ENCODE results near the gene NTRK1. TPM values are rescaled to one million over a fixed set of nuclear protein-coding genes. Genes with fewer than 3 reads are reported as not detected.

NTRK1 gene
- total RNA-seq, 1 experiment from 2014 or later = 0.24 TPM

DNA sequence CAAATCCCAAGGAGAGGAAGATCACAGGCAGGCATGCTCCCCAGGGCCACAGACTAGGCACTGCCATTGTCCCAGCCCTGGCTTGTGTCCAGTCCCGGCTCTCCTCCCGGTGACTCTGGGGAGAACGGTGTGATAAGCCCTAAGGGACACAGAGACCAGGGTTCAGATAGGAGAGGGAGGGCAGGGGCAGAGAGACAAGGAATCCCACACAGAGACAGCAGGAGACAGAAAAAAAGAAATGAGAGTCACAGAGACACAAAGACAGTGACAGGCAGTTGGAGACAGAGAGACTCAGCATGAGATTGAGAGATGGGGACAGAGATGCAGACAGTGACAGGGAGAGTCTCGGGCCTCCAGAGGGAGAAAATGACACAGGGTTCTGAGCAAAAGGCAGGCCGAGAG, 2.1 kb upstream of the NTRK1 start:
- Histone ChIP-seq H3K4me2 (ENCODE audit: insufficient read depth, insufficient read length, low read length) (peak overlapping the region; percentile 94), H3K79me2 (ENCODE audit: insufficient read depth, low read length) (no peaks in the 10 kb centered on the region), H3K9me3 (ENCODE audit: control insufficient read depth, low read depth, low read length) (no peaks in the 10 kb centered on the region), H3K23ac (ENCODE audit: insufficient read length, low read depth, low read length) (no peak overlapping the region), H4K20me1 (ENCODE audit: control insufficient read depth, insufficient read depth, insufficient read length) (no peaks in the 10 kb centered on the region), H3K56ac (ENCODE audit: insufficient read length, low read depth, low read length) (no peak overlapping the region), H3K79me1 (ENCODE audit: insufficient read depth, low read depth, low read length, poor library complexity, severe bottlenecking) (no peaks in the 10 kb centered on the region), H3T11ph (ENCODE audit: low read length) (no peak overlapping the region), H3K14ac (ENCODE audit: insufficient read depth, low read length) (no peak overlapping the region), H2BK12ac (ENCODE audit: insufficient read length, low read depth, low read length) (no peak overlapping the region), H3K18ac (ENCODE audit: insufficient read length, low read depth, low read length) (no peak overlapping the region), H4K91ac (ENCODE audit: insufficient read length, low read depth, low read length) (no peak overlapping the region), H2BK120ac (ENCODE audit: low read depth, low read length, poor library complexity, severe bottlenecking) (no peak overlapping the region), H2BK5ac (ENCODE audit: insufficient read length, low read length) (no peak overlapping the region), H4K8ac (replicated peaks; ENCODE audit: insufficient read length, low read depth, low read length) (no peak overlapping the region), H3K27me3 (ENCODE audit: insufficient read depth, low read length) (peaks cover 71% of the 10 kb centered on the region), H3K27ac (ENCODE audit: insufficient read length, low read depth, low read length) (no peak overlapping the region), H3K4me1 (ENCODE audit: insufficient read depth, low read length) (no peaks in the 10 kb centered on the region), H2BK15ac (ENCODE audit: low read depth, low read length) (no peak overlapping the region), H2AFZ (ENCODE audit: low read length) (no peak overlapping the region), H3K23me2 (ENCODE audit: insufficient read length, low read depth, low read length, poor library complexity, severe bottlenecking) (peaks cover 13% of the 10 kb centered on the region), H4K5ac (ENCODE audit: insufficient read length, low read depth, low read length) (no peak overlapping the region), H3K4ac (ENCODE audit: low read depth, low read length) (no peak overlapping the region), H2BK20ac (ENCODE audit: low read depth, low read length, poor library complexity, severe bottlenecking) (no peak overlapping the region), H2AK5ac (ENCODE audit: insufficient read length, low read length) (no peak overlapping the region), H3K9ac (ENCODE audit: extremely low read depth, insufficient read length, low read length) (no peak overlapping the region)
- no peaks in the 10 kb centered on the region for H3K36me3 Mint-ChIP-seq (ENCODE audit: insufficient read depth in 1 of 3, low read depth in 3 of 3)
- H3K27ac Mint-ChIP-seq = no peak overlapping the region
- peaks cover 97% of the 10 kb centered on the region for H3K27me3 Mint-ChIP-seq (ENCODE audit: low read depth)
- H3K9me3 Mint-ChIP-seq = no peaks in the 10 kb centered on the region; a peak in 1 of 5 replicates
- no peak for DNase-seq
- H3K4me3 Mint-ChIP-seq = peak overlapping the region; percentile 25 to 77; a peak in 4 of 5 replicates
- peaks cover 6 to 32% of the 10 kb centered on the region in 2 experiments for H3K4me1 Mint-ChIP-seq
- WGBS (ENCODE audit: extremely low coverage, insufficient read length, low lambda C conversion rate) = no CpG with 5 or more reads among the region's 5 CpGs
- TF ChIP-seq, protein P1, sequence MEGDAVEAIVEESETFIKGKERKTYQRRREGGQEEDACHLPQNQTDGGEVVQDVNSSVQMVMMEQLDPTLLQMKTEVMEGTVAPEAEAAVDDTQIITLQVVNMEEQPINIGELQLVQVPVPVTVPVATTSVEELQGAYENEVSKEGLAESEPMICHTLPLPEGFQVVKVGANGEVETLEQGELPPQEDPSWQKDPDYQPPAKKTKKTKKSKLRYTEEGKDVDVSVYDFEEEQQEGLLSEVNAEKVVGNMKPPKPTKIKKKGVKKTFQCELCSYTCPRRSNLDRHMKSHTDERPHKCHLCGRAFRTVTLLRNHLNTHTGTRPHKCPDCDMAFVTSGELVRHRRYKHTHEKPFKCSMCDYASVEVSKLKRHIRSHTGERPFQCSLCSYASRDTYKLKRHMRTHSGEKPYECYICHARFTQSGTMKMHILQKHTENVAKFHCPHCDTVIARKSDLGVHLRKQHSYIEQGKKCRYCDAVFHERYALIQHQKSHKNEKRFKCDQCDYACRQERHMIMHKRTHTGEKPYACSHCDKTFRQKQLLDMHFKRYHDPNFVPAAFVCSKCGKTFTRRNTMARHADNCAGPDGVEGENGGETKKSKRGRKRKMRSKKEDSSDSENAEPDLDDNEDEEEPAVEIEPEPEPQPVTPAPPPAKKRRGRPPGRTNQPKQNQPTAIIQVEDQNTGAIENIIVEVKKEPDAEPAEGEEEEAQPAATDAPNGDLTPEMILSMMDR (conservative IDR thresholded peaks at IDR 0.05) = no peak

Data from H9 (cell line).